ENCODE data around the gene ZNF205.
"Not testable (repeated sequence)": the region's sequence is repeated elsewhere in the genome, so short reads cannot be mapped to it uniquely, and the experiment has no call there.

The ZNF205 gene

GRCh38 chr16:3112058-3112880 lies at the start of gene ZNF205:
ZNF205 (plus strand) TSS chr16:3112586; CDS start chr16:3113431, 845 bp downstream.
- DNase-seq (ENCODE audit: low read depth) = no peak

GRCh38 chr16:3063625-3064386 lies 48.6 kb upstream of the ZNF205 start:
- no peak for DNase-seq (ENCODE audit: low read depth)

- DNase-seq (ENCODE audit: low read depth) = no peak
Observed at GRCh38 chr16:3065069-3065741, 47.2 kb upstream of the ZNF205 start, which contains the start of gene IL32. IL32 (plus strand) TSS chr16:3065640; CDS start chr16:3065812, 172 bp downstream.

- DNase-seq (ENCODE audit: low read depth) = no peak
Observed at GRCh38 chr16:3065742-3066439, 46.5 kb upstream of the ZNF205 start.

GRCh38 chr16:3066440-3066748 lies 46.0 kb upstream of the ZNF205 start:
- no peak for DNase-seq (ENCODE audit: low read depth)

- DNase-seq (ENCODE audit: low read depth) = no peak
Observed at GRCh38 chr16:3068487-3068886, 43.9 kb upstream of the ZNF205 start.

- DNase-seq (ENCODE audit: low read depth) = not testable (repeated sequence)
Observed at GRCh38 chr16:3069146-3069545, 43.2 kb upstream of the ZNF205 start.

- DNase-seq (ENCODE audit: low read depth) = no peak
Observed at GRCh38 chr16:3070608-3071111, 41.7 kb upstream of the ZNF205 start.

- no peak for DNase-seq (ENCODE audit: low read depth)
Observed at GRCh38 chr16:3071655-3072054, 40.7 kb upstream of the ZNF205 start.

- not testable (repeated sequence) for DNase-seq (ENCODE audit: low read depth)
Observed at GRCh38 chr16:3072148-3072547, 40.2 kb upstream of the ZNF205 start.

- DNase-seq (ENCODE audit: low read depth) = not testable (repeated sequence)
Observed at GRCh38 chr16:3072576-3073263, 39.7 kb upstream of the ZNF205 start.

GRCh38 chr16:3073448-3073847 lies 38.9 kb upstream of the ZNF205 start:
- no peak for DNase-seq (ENCODE audit: low read depth)

- DNase-seq (ENCODE audit: low read depth) = no peak
Observed at GRCh38 chr16:3074860-3075522, 37.4 kb upstream of the ZNF205 start.

- no peak for DNase-seq (ENCODE audit: low read depth)
Observed at GRCh38 chr16:3075523-3075915, 36.9 kb upstream of the ZNF205 start.

GRCh38 chr16:3075946-3076345 lies 36.4 kb upstream of the ZNF205 start:
- not testable (repeated sequence) for DNase-seq (ENCODE audit: low read depth)

GRCh38 chr16:3076577-3076976 lies 35.8 kb upstream of the ZNF205 start:
- no peak for DNase-seq (ENCODE audit: low read depth)

- DNase-seq (ENCODE audit: low read depth) = no peak
Observed at GRCh38 chr16:3080024-3080423, 32.4 kb upstream of the ZNF205 start.

- DNase-seq (ENCODE audit: low read depth) = not testable (repeated sequence)
Observed at GRCh38 chr16:3081957-3082356, 30.4 kb upstream of the ZNF205 start.

- not testable (repeated sequence) for DNase-seq (ENCODE audit: low read depth)
Observed at GRCh38 chr16:3083408-3083807, 29.0 kb upstream of the ZNF205 start.

- DNase-seq (ENCODE audit: low read depth) = no peak
Observed at GRCh38 chr16:3084491-3084890, 27.9 kb upstream of the ZNF205 start.
